ENCODE measurements around the gene WDR5. TPM values are rescaled to one million over a fixed set of nuclear protein-coding genes. Genes with fewer than 3 reads are reported as not detected.
"Not testable (repeated sequence)": the region's sequence is repeated elsewhere in the genome, so short reads cannot be mapped to it uniquely, and the experiment has no call there.

The WDR5 gene
- total RNA-seq (26.0 and 27.3 TPM in 2 replicates), polyA plus RNA-seq (21.0 and 27.3 TPM in 2 replicates)

- peaks cover 10% of the 10 kb centered on the region for H3K4me1 ChIP-seq (ENCODE audit: low read depth)
- H3K27ac ChIP-seq: peak within 1 kb of the TSS; percentile 77
- peaks cover under 1% of the 10 kb centered on the region for H3K36me3 ChIP-seq
- H3K27me3 ChIP-seq: no peaks in the 10 kb centered on the region
- peak; percentile 92 to 96 for DNase-seq (ENCODE audit: low read depth in 1 of 2, low spot score in 1 of 2)
- peak within 1 kb of the TSS; percentile 65 for H3K4me3 ChIP-seq
- no peaks in the 10 kb centered on the region for H3K9me3 ChIP-seq (ENCODE audit: low read depth)
- peak; percentile 30 for TF ChIP-seq CTCF (IDR thresholded peaks at IDR 0.05; ENCODE audit: low read depth, low read length)
Measured at GRCh38 chr9:134135343-134136117, at the start of gene WDR5. Gene WDR5, plus strand, starts transcription at chr9:134136082. Its CDS starts 3,796 bp downstream, at chr9:134139878.

- DNase-seq (ENCODE audit: low read depth in 1 of 2, low spot score in 1 of 2): no peak
- no peak overlapping the region for H3K4me3 ChIP-seq
- TF ChIP-seq CTCF (IDR thresholded peaks at IDR 0.05; ENCODE audit: low read depth, low read length): no peak
- H3K36me3 ChIP-seq: no peaks in the 10 kb centered on the region
- no peaks in the 10 kb centered on the region for H3K9me3 ChIP-seq (ENCODE audit: low read depth)
- H3K27ac ChIP-seq: no peak overlapping the region
- no peaks in the 10 kb centered on the region for H3K27me3 ChIP-seq
- no peaks in the 10 kb centered on the region for H3K4me1 ChIP-seq (ENCODE audit: low read depth)
Measured at GRCh38 chr9:134088063-134088725, 47.7 kb upstream of the WDR5 start.

- DNase-seq (ENCODE audit: low read depth in 1 of 2, low spot score in 1 of 2): no peak
- no peaks in the 10 kb centered on the region for H3K9me3 ChIP-seq (ENCODE audit: low read depth)
- H3K4me3 ChIP-seq: no peak overlapping the region
- no peaks in the 10 kb centered on the region for H3K4me1 ChIP-seq (ENCODE audit: low read depth)
- H3K27me3 ChIP-seq: no peaks in the 10 kb centered on the region
- no peaks in the 10 kb centered on the region for H3K36me3 ChIP-seq
- H3K27ac ChIP-seq: no peak overlapping the region
- TF ChIP-seq CTCF (IDR thresholded peaks at IDR 0.05; ENCODE audit: low read depth, low read length): no peak
Measured at GRCh38 chr9:134089972-134090371, 45.9 kb upstream of the WDR5 start.

- DNase-seq (ENCODE audit: low read depth in 1 of 2, low spot score in 1 of 2): peak; percentile 17 to 33
- Histone ChIP-seq H3K27me3 (no peaks in the 10 kb centered on the region), H3K27ac (no peak overlapping the region), H3K9me3 (ENCODE audit: low read depth) (no peaks in the 10 kb centered on the region), H3K36me3 (no peaks in the 10 kb centered on the region), H3K4me1 (ENCODE audit: low read depth) (no peaks in the 10 kb centered on the region), H3K4me3 (no peak overlapping the region)
- TF ChIP-seq CTCF (IDR thresholded peaks at IDR 0.05; ENCODE audit: low read depth, low read length): peak; percentile 69
Measured at GRCh38 chr9:134099123-134099761, 36.6 kb upstream of the WDR5 start.

GRCh38 chr9:134100040-134100439 lies 35.8 kb upstream of the WDR5 start:
- Histone ChIP-seq H3K27me3 (no peaks in the 10 kb centered on the region), H3K9me3 (ENCODE audit: low read depth) (no peaks in the 10 kb centered on the region), H3K4me1 (ENCODE audit: low read depth) (no peaks in the 10 kb centered on the region), H3K27ac (no peak overlapping the region), H3K4me3 (no peak overlapping the region), H3K36me3 (no peaks in the 10 kb centered on the region)
- no peak for TF ChIP-seq CTCF (IDR thresholded peaks at IDR 0.05; ENCODE audit: low read depth, low read length)
- no peak for DNase-seq (ENCODE audit: low read depth in 1 of 2, low spot score in 1 of 2)

GRCh38 chr9:134101133-134101532 lies 34.7 kb upstream of the WDR5 start:
- H3K27ac ChIP-seq; H3K9me3 ChIP-seq (ENCODE audit: low read depth); H3K27me3 ChIP-seq; H3K4me1 ChIP-seq (ENCODE audit: low read depth); H3K4me3 ChIP-seq; H3K36me3 ChIP-seq; DNase-seq (ENCODE audit: low read depth in 1 of 2, low spot score in 1 of 2): not testable (repeated sequence)

Data from cardiac muscle cell (in vitro differentiated cells and primary cell).